H9 (cell line): ENCODE results near the gene TRHDE. TPM values are rescaled to one million over a fixed set of nuclear protein-coding genes. Genes with fewer than 3 reads are reported as not detected.

Source experiments
- DNase-seq: peaks from one replicate; pipeline ENCODE4 v3.0.0-alpha.2; 2017
- H2AFZ ChIP-seq: one replicate; pipeline ENCODE4 v1.6.1; 2013; ENCODE audit warnings: mild to moderate bottlenecking, low read length, control low read depth, moderate library complexity
- H2AK5ac ChIP-seq: 2 replicates; pipeline ENCODE4 v1.6.1; 2013; ENCODE audit warnings: low read length, control low read depth, mixed read lengths; ENCODE audit not compliant: insufficient read length
- H2BK120ac ChIP-seq: one replicate; pipeline ENCODE4 v1.6.1; 2013; ENCODE audit warnings: low read depth, mild to moderate bottlenecking, low read length, control low read depth, inconsistent platforms; ENCODE audit not compliant: poor library complexity, severe bottlenecking
- H2BK12ac ChIP-seq: 2 replicates; pipeline ENCODE4 v1.6.1; 2013; ENCODE audit warnings: low read length, control low read depth, mixed read lengths, low read depth; ENCODE audit not compliant: insufficient read length
- H2BK15ac ChIP-seq: 2 replicates; pipeline ENCODE4 v1.6.1; 2013; ENCODE audit warnings: low read depth, low read length, control low read depth
- H2BK20ac ChIP-seq: one replicate; pipeline ENCODE4 v1.6.1; 2013; ENCODE audit warnings: low read depth, mild to moderate bottlenecking, low read length, control low read depth, inconsistent platforms; ENCODE audit not compliant: poor library complexity, severe bottlenecking
- H2BK5ac ChIP-seq: 2 replicates; pipeline ENCODE4 v1.6.1; 2013; ENCODE audit warnings: low read length, control low read depth, mixed read lengths; ENCODE audit not compliant: insufficient read length
- H3K14ac ChIP-seq: 2 replicates; pipeline ENCODE4 v1.6.1; 2013; ENCODE audit warnings: low read length, control low read depth; ENCODE audit not compliant: insufficient read depth
- H3K18ac ChIP-seq: 2 replicates; pipeline ENCODE4 v1.6.1; 2013; ENCODE audit warnings: low read depth, mild to moderate bottlenecking, mixed read lengths, low read length, control low read depth; ENCODE audit not compliant: insufficient read length
- H3K23ac ChIP-seq: 2 replicates; pipeline ENCODE4 v1.6.1; 2013; ENCODE audit warnings: low read length, control low read depth, mixed read lengths, low read depth; ENCODE audit not compliant: insufficient read length
- H3K23me2 ChIP-seq: 2 replicates; pipeline ENCODE4 v1.6.1; 2013; ENCODE audit warnings: low read depth, mild to moderate bottlenecking, mixed read lengths, low read length, control low read depth; ENCODE audit not compliant: insufficient read length, poor library complexity, severe bottlenecking
- H3K27ac ChIP-seq: 2 replicates; pipeline ENCODE4 v1.5.1; 2013; ENCODE audit warnings: low read length, control low read depth, mixed read lengths, low read depth; ENCODE audit not compliant: insufficient read length
- H3K27me3 ChIP-seq: 2 replicates; pipeline ENCODE4 v1.6.1; 2013; ENCODE audit warnings: low read length, control low read depth, inconsistent platforms; ENCODE audit not compliant: insufficient read depth
- H3K4ac ChIP-seq: 2 replicates; pipeline ENCODE4 v1.6.1; 2013; ENCODE audit warnings: low read depth, mild to moderate bottlenecking, control low read depth, inconsistent platforms, low read length, moderate library complexity
- H3K4me1 ChIP-seq: 2 replicates; pipeline ENCODE4 v1.6.1; 2013; ENCODE audit warnings: low read length, control low read depth, inconsistent platforms; ENCODE audit not compliant: insufficient read depth
- H3K4me2 ChIP-seq: 2 replicates; pipeline ENCODE4 v1.6.1; 2013; ENCODE audit warnings: low read length, control low read depth, mixed read lengths; ENCODE audit not compliant: insufficient read length, insufficient read depth
- H3K56ac ChIP-seq: 2 replicates; pipeline ENCODE4 v1.6.1; 2013; ENCODE audit warnings: low read depth, mild to moderate bottlenecking, mixed read lengths, low read length, control low read depth; ENCODE audit not compliant: insufficient read length
- H3K79me1 ChIP-seq: 2 replicates; pipeline ENCODE4 v1.6.1; 2013; ENCODE audit warnings: low read depth, mild to moderate bottlenecking, moderate library complexity, low read length, control low read depth, inconsistent platforms; ENCODE audit not compliant: insufficient read depth, poor library complexity, severe bottlenecking
- H3K79me2 ChIP-seq: 2 replicates; pipeline ENCODE4 v1.6.1; 2013; ENCODE audit warnings: low read length, control low read depth, inconsistent platforms; ENCODE audit not compliant: insufficient read depth
- H3K9ac ChIP-seq: 2 replicates; pipeline ENCODE4 v1.6.1; 2013; ENCODE audit warnings: low read length, control low read depth, mixed read lengths; ENCODE audit not compliant: insufficient read length; ENCODE audit errors: extremely low read depth
- H3K9me3 ChIP-seq: one replicate; pipeline ENCODE4 v1.6.1; 2013; ENCODE audit warnings: low read depth, low read length, inconsistent platforms; ENCODE audit not compliant: control insufficient read depth
- H3T11ph ChIP-seq: one replicate; pipeline ENCODE4 v1.6.1; 2013; ENCODE audit warnings: mild to moderate bottlenecking, low read length, control low read depth, inconsistent platforms
- H4K20me1 ChIP-seq: one replicate; pipeline ENCODE4 v1.6.1; 2013; ENCODE audit not compliant: control insufficient read depth, insufficient read length, insufficient read depth
- H4K5ac ChIP-seq: 2 replicates; pipeline ENCODE4 v1.6.1; 2013; ENCODE audit warnings: low read depth, mild to moderate bottlenecking, mixed read lengths, low read length, control low read depth; ENCODE audit not compliant: insufficient read length
- H4K8ac ChIP-seq: replicated peaks from 2 replicates; pipeline ENCODE4 v1.6.1; 2013; ENCODE audit warnings: low read length, control low read depth, mixed read lengths, low read depth; ENCODE audit not compliant: insufficient read length
- H4K91ac ChIP-seq: 2 replicates; pipeline ENCODE4 v1.6.1; 2013; ENCODE audit warnings: low read depth, mild to moderate bottlenecking, moderate library complexity, mixed read lengths, low read length, control low read depth; ENCODE audit not compliant: insufficient read length
- H3K27ac Mint-ChIP-seq, 3 experiments: 2 replicates in 2 of 3; 3 replicates in 1 of 3; pipeline ENCODE4 v1.8.0; 2020 to 2021; ENCODE audit warnings: mixed read lengths in 3 of 3, mild to moderate bottlenecking in 1 of 3, moderate library complexity in 1 of 3
- H3K27me3 Mint-ChIP-seq: 2 replicates; pipeline ENCODE4 v1.8.0; 2021; ENCODE audit warnings: low read depth, mild to moderate bottlenecking, moderate library complexity, mixed read lengths
- H3K36me3 Mint-ChIP-seq, 3 experiments: 2 replicates in 2 of 3; 3 replicates in 1 of 3; pipeline ENCODE4 v1.8.0; 2020 to 2021; ENCODE audit warnings: low read depth in 3 of 3, mixed read lengths in 3 of 3; ENCODE audit not compliant: insufficient read depth in 1 of 3
- H3K4me1 Mint-ChIP-seq, 2 experiments: 2 replicates each; pipeline ENCODE4 v1.8.0; 2020; ENCODE audit warnings: mixed read lengths in 2 of 2
- H3K4me3 Mint-ChIP-seq, 2 experiments: 2 replicates in 1 of 2; 3 replicates in 1 of 2; pipeline ENCODE4 v1.8.0; 2020 to 2021; ENCODE audit warnings: mild to moderate bottlenecking in 2 of 2, mixed read lengths in 2 of 2, moderate library complexity in 1 of 2
- H3K9me3 Mint-ChIP-seq, 2 experiments: 2 replicates in 1 of 2; 3 replicates in 1 of 2; pipeline ENCODE4 v1.8.0; 2020; ENCODE audit warnings: mild to moderate bottlenecking in 2 of 2, mixed read lengths in 2 of 2, moderate library complexity in 1 of 2
- CTCF ChIP-seq: fragments of 200-600 bp; sonication (generic); conservative IDR thresholded peaks from 3 replicates; pipeline ENCODE4 v1.8.0; 2021; ENCODE audit warnings: antibody characterized with exemption, mild to moderate bottlenecking
- WGBS: extraction: QIAGEN DNeasy Blood & Tissue Kit; methylation state at CpG from one replicate; pipeline ENCODE4 v1.1.7; 2013; ENCODE audit warnings: missing lambda C conversion rate, low lambda C conversion rate, mixed read lengths; ENCODE audit not compliant: insufficient read length; ENCODE audit errors: extremely low coverage; 5-methylcytosine and 5-hydroxymethylcytosine counted together
- total RNA-seq: library from RNA; stranded (reverse); gene quantifications from 2 replicates; pipeline ENCODE4 v1.2.1, GENCODE V29; 2021

Gene TRHDE
- total RNA-seq, 1 experiment from 2014 or later: 1.0 TPM

- H3K23ac ChIP-seq: no peak overlapping the region
- no peak overlapping the region for H3K4ac ChIP-seq
- peaks cover 2% of the 10 kb centered on the region; the same call in 1 of the 2 replicates for H3K4me1 ChIP-seq
- H2AK5ac ChIP-seq: no peak overlapping the region
- H3K9ac ChIP-seq: no peak overlapping the region
- no peak overlapping the region for H2BK5ac ChIP-seq
- H3K18ac ChIP-seq: no peak overlapping the region
- H3K27ac Mint-ChIP-seq: 0 out of 7 replicates have a peak overlapping the region, but pooled peaks of 1 of the 3 experiments have one; percentile 29
- H3K4me1 Mint-ChIP-seq: peaks cover 7% of the 10 kb centered on the region in 2 experiments; a peak in 3 of 4 replicates
- H3K36me3 Mint-ChIP-seq: no peaks in the 10 kb centered on the region
- no peak overlapping the region for H3T11ph ChIP-seq
- H4K8ac ChIP-seq: no peak overlapping the region
- H2BK120ac ChIP-seq: no peak overlapping the region
- H3K4me2 ChIP-seq: no peak overlapping the region
- no peaks in the 10 kb centered on the region; a peak in 1 of 5 replicates for H3K9me3 Mint-ChIP-seq
- H3K79me2 ChIP-seq: no peaks in the 10 kb centered on the region
- no peaks in the 10 kb centered on the region for H3K79me1 ChIP-seq
- H4K20me1 ChIP-seq: no peaks in the 10 kb centered on the region
- no CpG with 5 or more reads among the region's 3 CpGs for WGBS
- H3K56ac ChIP-seq: no peak overlapping the region
- no peak overlapping the region for H2BK12ac ChIP-seq
- no peak for DNase-seq
- no peaks in the 10 kb centered on the region for H3K27me3 ChIP-seq
- H3K27me3 Mint-ChIP-seq: no peaks in the 10 kb centered on the region
- no peak overlapping the region for H4K5ac ChIP-seq
- H3K4me3 Mint-ChIP-seq: no peak overlapping the region
- no peak overlapping the region for H3K14ac ChIP-seq
- no peak overlapping the region for H2AFZ ChIP-seq
- H3K27ac ChIP-seq: no peak overlapping the region
- no peaks in the 10 kb centered on the region for H3K9me3 ChIP-seq
- H2BK20ac ChIP-seq: no peak overlapping the region
- H4K91ac ChIP-seq: no peak overlapping the region
- no peak for TF ChIP-seq CTCF
- H2BK15ac ChIP-seq: no peak overlapping the region
- no peaks in the 10 kb centered on the region for H3K23me2 ChIP-seq
Measured at GRCh38 chr12:72622556-72622955, 350.4 kb downstream of the TRHDE start.
